ENCODE results near the gene FAM222B. TPM values are rescaled to one million over a fixed set of nuclear protein-coding genes. Genes with fewer than 3 reads are reported as not detected.

FAM222B gene
- total and polyA plus RNA-seq, 2 donors (not counting 1 experiment from before 2014, with no cell fraction given) = 10.8 to 23.1 TPM

GRCh38 chr17:28745786-28746411 is 96.7 kb downstream of the FAM222B start:
- 83% methylated on average over 4 of the region's 4 CpGs for WGBS (ENCODE audit: insufficient coverage)
- Histone ChIP-seq H3K4me2 (replicated peaks; ENCODE audit: low read depth, low read length, poor library complexity, severe bottlenecking) (peak overlapping the region; percentile 88), H3K27ac (ENCODE audit: low read length in 2 of 2) (peak overlapping the region; percentile 49 to 100), H3K4me3 (ENCODE audit: control extremely low read depth in 1 of 5, extremely low read depth in 1 of 5, insufficient read depth in 1 of 5, low read depth in 2 of 5, low read length in 4 of 5) (peak overlapping the region in 4 of 5 experiments; percentile 58 to 98 (median 85)), H4K20me1 (ENCODE audit: control insufficient read depth, insufficient read depth, low read length, poor library complexity, severe bottlenecking) (peaks cover 65% of the 10 kb centered on the region), H3K4me1 (ENCODE audit: control insufficient read depth in 2 of 2, insufficient read depth in 2 of 2, low read length in 2 of 2) (peaks cover 61 to 67% of the 10 kb centered on the region in 2 donors), H3K79me2 (ENCODE audit: control insufficient read depth, insufficient read depth, low read length) (peaks cover 70% of the 10 kb centered on the region), H3K9me3 (ENCODE audit: control extremely low read depth in 1 of 3, control insufficient read depth in 2 of 3, insufficient read depth in 1 of 3, low read length in 2 of 3) (peaks cover 0 to 6% (median 0%) of the 10 kb centered on the region in 3 donors), H2AFZ (ENCODE audit: insufficient read depth, low read depth, low read length, poor library complexity, severe bottlenecking) (no peak overlapping the region), H3K27me3 (replicated peaks in 1 of 4; ENCODE audit: control extremely low read depth in 1 of 4, control insufficient read depth in 3 of 4, insufficient read depth in 4 of 4, low read length in 3 of 4) (no peaks in the 10 kb centered on the region), H3K36me3 (replicated peaks in 1 of 2; ENCODE audit: control extremely low read depth in 1 of 2, control insufficient read depth in 1 of 2, extremely low read depth in 1 of 2, insufficient read depth in 2 of 2, low read length in 1 of 2) (peaks cover 0 to 50% of the 10 kb centered on the region in 2 experiments), H3K9ac (ENCODE audit: low read length) (peak overlapping the region; percentile 84)
- ATAC-seq (ENCODE audit: low read depth) (no peak), DNase-seq (no peak)
- CTCF ChIA-PET = interaction anchor here (0.6 to 18.9 kb wide), 2 partner anchors 8 to 20 kb away, joined by 3 to 1020 read pairs; partner anchors contain the start of genes NEK8, RPL23A and TLCD1
- H3K4me1 Mint-ChIP-seq = peaks cover 63% of the 10 kb centered on the region
- no peaks in the 10 kb centered on the region for H3K9me3 Mint-ChIP-seq (ENCODE audit: insufficient read depth)
- H3K27me3 Mint-ChIP-seq = no peaks in the 10 kb centered on the region
- peak overlapping the region; percentile 93 for H3K27ac Mint-ChIP-seq
- intact Hi-C loops (cut with micrococcal nuclease) = no loop called here
- POLR2A ChIA-PET = interaction anchor here (0.6 to 16.2 kb wide), 5 partner anchors 8 to 204 kb away, joined by 4 to 511 read pairs (median 7); partner anchors contain the start of genes FLOT2, NEK8, RPL23A and TLCD1
- H3K4me3 Mint-ChIP-seq = peak overlapping the region; percentile 94
- TF ChIP-seq, protein P1, sequence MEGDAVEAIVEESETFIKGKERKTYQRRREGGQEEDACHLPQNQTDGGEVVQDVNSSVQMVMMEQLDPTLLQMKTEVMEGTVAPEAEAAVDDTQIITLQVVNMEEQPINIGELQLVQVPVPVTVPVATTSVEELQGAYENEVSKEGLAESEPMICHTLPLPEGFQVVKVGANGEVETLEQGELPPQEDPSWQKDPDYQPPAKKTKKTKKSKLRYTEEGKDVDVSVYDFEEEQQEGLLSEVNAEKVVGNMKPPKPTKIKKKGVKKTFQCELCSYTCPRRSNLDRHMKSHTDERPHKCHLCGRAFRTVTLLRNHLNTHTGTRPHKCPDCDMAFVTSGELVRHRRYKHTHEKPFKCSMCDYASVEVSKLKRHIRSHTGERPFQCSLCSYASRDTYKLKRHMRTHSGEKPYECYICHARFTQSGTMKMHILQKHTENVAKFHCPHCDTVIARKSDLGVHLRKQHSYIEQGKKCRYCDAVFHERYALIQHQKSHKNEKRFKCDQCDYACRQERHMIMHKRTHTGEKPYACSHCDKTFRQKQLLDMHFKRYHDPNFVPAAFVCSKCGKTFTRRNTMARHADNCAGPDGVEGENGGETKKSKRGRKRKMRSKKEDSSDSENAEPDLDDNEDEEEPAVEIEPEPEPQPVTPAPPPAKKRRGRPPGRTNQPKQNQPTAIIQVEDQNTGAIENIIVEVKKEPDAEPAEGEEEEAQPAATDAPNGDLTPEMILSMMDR (IDR thresholded peaks at IDR 0.05) = no peak
- no peak for TF ChIP-seq EZH2 (IDR thresholded peaks at IDR 0.05; ENCODE audit: borderline replicate concordance, insufficient read depth, low read depth, low read length, poor library complexity, severe bottlenecking)
